GM12864 (cell line): ENCODE data around the gene SSBP3.

Experiments used
- DNase-seq: peaks from one replicate; pipeline ENCODE4 v3.0.0-alpha.2; 2011; ENCODE audit warnings: low read depth
- H3K4me3 ChIP-seq: 2 replicates; pipeline ENCODE4 v1.5.1; 2011; ENCODE audit warnings: mild to moderate bottlenecking, low read depth, low read length, control low read depth
- CTCF ChIP-seq: IDR thresholded peaks from 2 replicates; pipeline ENCODE4 v1.5.1; 2011; ENCODE audit warnings: low read depth, mild to moderate bottlenecking, moderate library complexity, low read length, control low read depth, inconsistent platforms; ENCODE audit errors: missing control alignments

The SSBP3 gene

GRCh38 chr1:54204199-54204598 is 202.0 kb downstream of the SSBP3 start:
- TF ChIP-seq CTCF = no peak
- DNase-seq = no peak
- H3K4me3 ChIP-seq = no peak overlapping the region

- no peak for DNase-seq
- H3K4me3 ChIP-seq = peak overlapping the region; percentile 72
- TF ChIP-seq CTCF = no peak
Observed at GRCh38 chr1:54200519-54200997, 205.6 kb downstream of the SSBP3 start.

GRCh38 chr1:54199765-54200518 is 206.3 kb downstream of the SSBP3 start, which contains the start of the genes CYB5RL and MRPL37:
TSS of gene CYB5RL (minus strand) at chr1:54200030. CDS start at chr1:54195616, 4,414 bp downstream.
TSS of gene MRPL37 (plus strand) at chr1:54200167. CDS start at chr1:54200244, 77 bp downstream.
- TF ChIP-seq CTCF = no peak
- DNase-seq = peak; percentile 94
- H3K4me3 ChIP-seq = peak within 1 kb of the TSS; percentile 72

DNA sequence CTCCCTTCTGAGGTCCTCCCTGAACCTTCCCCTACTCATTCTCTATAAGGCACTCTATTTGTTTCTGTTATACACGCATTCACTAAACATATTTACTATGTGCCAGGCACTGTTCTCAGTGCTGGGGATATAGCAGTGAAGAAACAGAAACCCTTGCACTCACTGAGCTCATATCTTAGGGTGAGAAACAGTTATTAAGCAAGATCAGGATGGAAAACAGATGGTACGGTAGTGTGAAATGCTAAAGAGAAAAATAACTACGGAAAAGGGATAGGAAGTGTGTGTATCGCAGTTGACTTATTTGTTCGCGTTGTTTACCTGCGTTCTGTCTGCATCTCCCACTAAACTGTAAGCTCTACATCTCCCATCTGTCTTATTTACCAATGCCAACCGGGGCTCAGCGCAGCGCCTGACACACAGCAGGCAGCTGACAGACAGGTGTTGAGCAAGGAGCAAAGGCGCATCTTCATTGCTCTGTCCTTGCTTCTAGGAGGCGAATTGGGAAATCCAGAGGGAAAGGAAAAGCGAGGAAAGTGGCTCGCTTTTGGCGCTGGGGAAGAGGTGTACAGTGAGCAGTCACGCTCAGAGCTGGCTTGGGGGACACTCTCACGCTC is 206.9 kb downstream of the SSBP3 start:
- peak overlapping the region; percentile 72 for H3K4me3 ChIP-seq
- no peak for TF ChIP-seq CTCF
- no peak for DNase-seq

- H3K4me3 ChIP-seq = no peak overlapping the region
- no peak for DNase-seq
- TF ChIP-seq CTCF = no peak
Observed at GRCh38 chr1:54193453-54193852, 212.7 kb downstream of the SSBP3 start.

GRCh38 chr1:54191525-54191924 is 214.7 kb downstream of the SSBP3 start:
- no peak for TF ChIP-seq CTCF
- no peak overlapping the region for H3K4me3 ChIP-seq
- no peak for DNase-seq
